GM23248 (cell line): ENCODE data around the gene PRRT4. TPM values are rescaled to one million over a fixed set of nuclear protein-coding genes. Genes with fewer than 3 reads are reported as not detected.

Source experiments
- DNase-seq: peaks from one replicate; pipeline ENCODE4 v3.0.0-alpha.2; 2015
- H2AFZ ChIP-seq: fragments of 200-600 bp; sonication (generic); 2 replicates; pipeline ENCODE4 v1.6.1; 2016; ENCODE audit warnings: antibody characterized with exemption
- H3F3A ChIP-seq: fragments of 200-600 bp; sonication (generic); 2 replicates; pipeline ENCODE4 v1.6.1; 2016; ENCODE audit warnings: mild to moderate bottlenecking, antibody characterized with exemption, mixed run types; ENCODE audit not compliant: insufficient read depth
- H3K27ac ChIP-seq: fragments of 200-600 bp; sonication (generic); 2 replicates; pipeline ENCODE4 v1.5.1; 2016; ENCODE audit warnings: mild to moderate bottlenecking
- H3K27me3 ChIP-seq: fragments of 200-600 bp; sonication (generic); replicated peaks from 2 replicates; pipeline ENCODE4 v1.6.1; 2016; ENCODE audit warnings: mild to moderate bottlenecking; ENCODE audit not compliant: insufficient read depth
- H3K36me3 ChIP-seq: fragments of 200-600 bp; sonication (generic); 2 replicates; pipeline ENCODE4 v1.6.1; 2016; ENCODE audit warnings: low read depth, mild to moderate bottlenecking
- H3K4me1 ChIP-seq: fragments of 200-600 bp; sonication (generic); 2 replicates; pipeline ENCODE4 v1.6.1; 2016; ENCODE audit warnings: mild to moderate bottlenecking; ENCODE audit not compliant: insufficient read depth
- H3K4me2 ChIP-seq: fragments of 200-600 bp; sonication (generic); one replicate; pipeline ENCODE4 v1.6.1; 2016; ENCODE audit warnings: mild to moderate bottlenecking; ENCODE audit not compliant: unreplicated experiment
- H3K4me3 ChIP-seq: fragments of 200-600 bp; sonication (generic); 2 replicates; pipeline ENCODE4 v1.5.1; 2016; ENCODE audit warnings: mild to moderate bottlenecking
- H3K79me2 ChIP-seq: fragments of 200-600 bp; sonication (generic); 2 replicates; pipeline ENCODE4 v1.6.1; 2016; ENCODE audit warnings: mild to moderate bottlenecking; ENCODE audit not compliant: insufficient read depth
- H3K9ac ChIP-seq: fragments of 200-600 bp; sonication (generic); 2 replicates; pipeline ENCODE4 v1.6.1; 2016; ENCODE audit warnings: mild to moderate bottlenecking
- H3K9me2 ChIP-seq: fragments of 200-600 bp; sonication (generic); 2 replicates; pipeline ENCODE4 v1.6.1; 2016; ENCODE audit warnings: mixed run types, mild to moderate bottlenecking, moderate library complexity; ENCODE audit not compliant: insufficient read depth
- H3K9me3 ChIP-seq: fragments of 200-600 bp; sonication (generic); one replicate; pipeline ENCODE4 v1.6.1; 2017; ENCODE audit warnings: low read depth
- H4K20me1 ChIP-seq: fragments of 200-600 bp; sonication (generic); 2 replicates; pipeline ENCODE4 v1.6.0; 2016; ENCODE audit not compliant: insufficient read depth
- EZH2 ChIP-seq: fragments of 200-600 bp; sonication (generic); IDR thresholded peaks from 2 replicates; pipeline ENCODE4 v1.6.1; 2018; ENCODE audit warnings: antibody characterized with exemption, mild to moderate bottlenecking; ENCODE audit not compliant: insufficient read depth, poor library complexity, severe bottlenecking
- EZH2phosphoT487 ChIP-seq: fragments of 200-600 bp; sonication (generic); IDR thresholded peaks from 2 replicates; pipeline ENCODE4 v1.6.1; 2018; ENCODE audit warnings: antibody characterized with exemption, moderate library complexity, mild to moderate bottlenecking, low read depth; ENCODE audit not compliant: insufficient read depth
- WGBS, 2 experiments: methylation state at CpG; one replicate each; pipeline ENCODE4 v1.1.6; 2015 to 2017; ENCODE audit warnings: low lambda C conversion rate in 2 of 2, low coverage in 1 of 2; ENCODE audit errors: missing lambda C conversion rate in 2 of 2; 5-methylcytosine and 5-hydroxymethylcytosine counted together
- in situ Hi-C: fragments of 300-500 bp; cut with MboI; formaldehyde crosslinking; loops from 2 replicates; pipeline ENCODE4 v1.15.0; 2020
- polyA plus RNA-seq: library from polyadenylated mRNA; unstranded; fragments of >200 nt; fragmentation: Nextera tagmentation; extraction: Ambion mirVana; gene quantifications from 2 replicates; pipeline ENCODE4 v1.2.1, GENCODE V29; 2016
- total RNA-seq: library from RNA; depleted of rRNA; stranded (reverse); fragments of >200 nt; shearing (Covaris generic); gene quantifications from 2 replicates; pipeline ENCODE4 v1.2.3, GENCODE V29; 2014

The PRRT4 gene
- total and polyA plus RNA-seq, 2 experiments from 2014 or later = not detected

- H3K79me2 ChIP-seq = no peaks in the 10 kb centered on the region
- no peaks in the 10 kb centered on the region for H4K20me1 ChIP-seq
- H3K9me2 ChIP-seq = no peaks in the 10 kb centered on the region
- 0 out of 2 replicates have a peak overlapping the region, but pooled peaks have one; percentile 90 for H3K27ac ChIP-seq
- H3K36me3 ChIP-seq = peaks cover 41% of the 10 kb centered on the region
- no peaks in the 10 kb centered on the region for H3K9me3 ChIP-seq
- TF ChIP-seq EZH2 = no peak
- DNase-seq = peak; percentile 78
- H3F3A ChIP-seq = peaks cover 32% of the 10 kb centered on the region
- in situ Hi-C loops = no loop called here
- peak overlapping the region; percentile 46 for H3K4me2 ChIP-seq
- H3K9ac ChIP-seq = peak overlapping the region; percentile 6; the same call in 1 of the 2 replicates
- no peak overlapping the region for H2AFZ ChIP-seq
- peaks cover 43% of the 10 kb centered on the region for H3K4me1 ChIP-seq
- WGBS, 2 experiments = 78 to 84% methylated on average over 3 of the region's 3 CpGs
- H3K4me3 ChIP-seq = no peak overlapping the region
- no peaks in the 10 kb centered on the region for H3K27me3 ChIP-seq
Measured at GRCh38 chr7:128322040-128322643, 39.3 kb downstream of the PRRT4 start.

GRCh38 chr7:128321044-128321422, 40.5 kb downstream of the PRRT4 start:
- in situ Hi-C loops = no loop called here
- Histone ChIP-seq H3F3A (peaks cover 32% of the 10 kb centered on the region), H2AFZ (no peak overlapping the region), H3K27ac (no peak overlapping the region), H3K27me3 (no peaks in the 10 kb centered on the region), H4K20me1 (no peaks in the 10 kb centered on the region), H3K4me3 (no peak overlapping the region), H3K9me2 (no peaks in the 10 kb centered on the region), H3K4me1 (peaks cover 43% of the 10 kb centered on the region), H3K36me3 (peaks cover 48% of the 10 kb centered on the region), H3K9ac (no peak overlapping the region), H3K4me2 (no peak overlapping the region), H3K79me2 (no peaks in the 10 kb centered on the region), H3K9me3 (no peaks in the 10 kb centered on the region)
- DNase-seq = no peak
- 84 to 93% methylated on average over 5 of the region's 5 CpGs for WGBS, 2 experiments
- TF ChIP-seq EZH2 (no peak), EZH2phosphoT487 (no peak)

GRCh38 chr7:128318691-128319090, 42.8 kb downstream of the PRRT4 start:
- in situ Hi-C loops = no loop called here
- Histone ChIP-seq H2AFZ (no peak overlapping the region), H3K36me3 (peaks cover 59% of the 10 kb centered on the region), H3K9me2 (no peaks in the 10 kb centered on the region), H3K27me3 (no peaks in the 10 kb centered on the region), H3K4me3 (no peak overlapping the region), H3K4me2 (no peak overlapping the region), H3K9ac (no peak overlapping the region), H3K27ac (no peak overlapping the region), H4K20me1 (no peaks in the 10 kb centered on the region), H3F3A (peaks cover 16% of the 10 kb centered on the region), H3K9me3 (no peaks in the 10 kb centered on the region), H3K4me1 (peaks cover 22% of the 10 kb centered on the region), H3K79me2 (no peaks in the 10 kb centered on the region)
- TF ChIP-seq EZH2 (no peak), EZH2phosphoT487 (no peak)
- WGBS, 2 experiments = 98 to 99% methylated on average over 5 of the region's 5 CpGs
- no peak for DNase-seq

GRCh38 chr7:128311013-128311412, 50.5 kb downstream of the PRRT4 start:
- Histone ChIP-seq H4K20me1 (no peaks in the 10 kb centered on the region), H3K27ac (no peak overlapping the region), H3K4me1 (no peaks in the 10 kb centered on the region), H2AFZ (no peak overlapping the region), H3K9me3 (no peaks in the 10 kb centered on the region), H3K9me2 (no peaks in the 10 kb centered on the region), H3F3A (no peaks in the 10 kb centered on the region), H3K36me3 (peaks cover 43% of the 10 kb centered on the region), H3K4me3 (no peak overlapping the region), H3K79me2 (no peaks in the 10 kb centered on the region), H3K4me2 (no peak overlapping the region), H3K27me3 (no peaks in the 10 kb centered on the region), H3K9ac (no peak overlapping the region)
- in situ Hi-C loops = no loop called here
- no peak for DNase-seq
- 87 to 95% methylated on average over 3 of the region's 3 CpGs for whole genome bisulfite sequencing, 2 experiments
- TF ChIP-seq EZH2 (no peak), EZH2phosphoT487 (no peak)
